Adipocyte (in vitro differentiated cells): ENCODE results near the gene PPP1R2B.

ENCODE experiments used
- DNase-seq: peaks from one replicate; pipeline ENCODE4 v3.0.0-alpha.2; 2015; ENCODE audit warnings: low read depth
- H3K27me3 ChIP-seq: replicated peaks from 2 replicates; pipeline ENCODE4 v1.7.0; 2013; ENCODE audit warnings: mild to moderate bottlenecking, low read length, moderate library complexity; ENCODE audit not compliant: control insufficient read depth, insufficient read depth
- H3K36me3 ChIP-seq: 2 replicates; pipeline ENCODE4 v1.7.0; 2013; ENCODE audit warnings: low read length, mild to moderate bottlenecking, moderate library complexity; ENCODE audit not compliant: control insufficient read depth, insufficient read depth, severe bottlenecking
- H3K4me1 ChIP-seq: 2 replicates; pipeline ENCODE4 v1.7.0; 2013; ENCODE audit warnings: mild to moderate bottlenecking, low read length, moderate library complexity; ENCODE audit not compliant: control insufficient read depth, insufficient read depth
- H3K4me3 ChIP-seq: 2 replicates; pipeline ENCODE4 v1.7.0; 2013; ENCODE audit warnings: mild to moderate bottlenecking, low read length, moderate library complexity
- H3K9ac ChIP-seq: 2 replicates; pipeline ENCODE4 v1.7.0; 2013; ENCODE audit warnings: mild to moderate bottlenecking, low read length, moderate library complexity
- H3K9me3 ChIP-seq: 2 replicates; pipeline ENCODE4 v1.7.0; 2013; ENCODE audit warnings: mild to moderate bottlenecking, low read length, moderate library complexity; ENCODE audit not compliant: control insufficient read depth

Gene PPP1R2B

GRCh38 chr5:156871212-156871611 is 21.1 kb downstream of the PPP1R2B start:
- DNase-seq = no peak
- Histone ChIP-seq H3K36me3 (no peaks in the 10 kb centered on the region), H3K4me3 (no peak overlapping the region)

GRCh38 chr5:156879665-156880285 is 29.7 kb downstream of the PPP1R2B start:
- no peak overlapping the region for H3K9ac ChIP-seq
- H3K9me3 ChIP-seq = no peaks in the 10 kb centered on the region
- H3K27me3 ChIP-seq = no peaks in the 10 kb centered on the region
- no peaks in the 10 kb centered on the region for H3K36me3 ChIP-seq
- no peak for DNase-seq
- H3K4me3 ChIP-seq = no peak overlapping the region
- no peaks in the 10 kb centered on the region for H3K4me1 ChIP-seq

More at GRCh38 chr5:156871212-156871611, 21.1 kb downstream of the PPP1R2B start:
- no peaks in the 10 kb centered on the region for H3K27me3 ChIP-seq
- no peaks in the 10 kb centered on the region for H3K4me1 ChIP-seq
- H3K9ac ChIP-seq = no peak overlapping the region
- H3K9me3 ChIP-seq = peaks cover 12% of the 10 kb centered on the region

- H3K27me3 ChIP-seq = no peaks in the 10 kb centered on the region
- H3K4me1 ChIP-seq = no peaks in the 10 kb centered on the region
- H3K9ac ChIP-seq = no peak overlapping the region
- no peak for DNase-seq
- no peak overlapping the region for H3K4me3 ChIP-seq
- no peaks in the 10 kb centered on the region for H3K9me3 ChIP-seq
- H3K36me3 ChIP-seq = no peaks in the 10 kb centered on the region
Measured at GRCh38 chr5:156883316-156883875, 33.3 kb downstream of the PPP1R2B start.

DNA sequence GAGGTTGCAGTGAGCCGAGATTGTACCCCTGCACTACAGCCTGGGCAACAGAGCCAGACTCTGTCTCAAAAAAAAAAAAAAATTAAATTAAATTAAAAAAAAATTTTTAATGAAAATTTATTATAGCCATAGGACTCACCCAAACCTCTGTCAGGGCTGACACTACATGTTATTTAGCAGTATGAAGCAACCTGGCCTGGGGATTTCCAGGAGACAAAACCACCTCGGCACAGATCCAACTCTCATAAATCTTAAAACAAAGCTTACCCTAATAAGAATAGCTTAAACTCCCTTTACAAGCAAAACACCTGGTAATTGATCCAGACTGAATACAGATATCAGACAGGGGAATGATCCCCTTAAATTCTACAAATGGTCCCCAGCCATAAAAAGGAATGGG is 38.4 kb downstream of the PPP1R2B start:
- Histone ChIP-seq H3K36me3 (no peaks in the 10 kb centered on the region), H3K9ac (no peak overlapping the region), H3K9me3 (no peaks in the 10 kb centered on the region), H3K27me3 (peaks cover 3% of the 10 kb centered on the region), H3K4me3 (no peak overlapping the region), H3K4me1 (no peaks in the 10 kb centered on the region)
- no peak for DNase-seq

DNA sequence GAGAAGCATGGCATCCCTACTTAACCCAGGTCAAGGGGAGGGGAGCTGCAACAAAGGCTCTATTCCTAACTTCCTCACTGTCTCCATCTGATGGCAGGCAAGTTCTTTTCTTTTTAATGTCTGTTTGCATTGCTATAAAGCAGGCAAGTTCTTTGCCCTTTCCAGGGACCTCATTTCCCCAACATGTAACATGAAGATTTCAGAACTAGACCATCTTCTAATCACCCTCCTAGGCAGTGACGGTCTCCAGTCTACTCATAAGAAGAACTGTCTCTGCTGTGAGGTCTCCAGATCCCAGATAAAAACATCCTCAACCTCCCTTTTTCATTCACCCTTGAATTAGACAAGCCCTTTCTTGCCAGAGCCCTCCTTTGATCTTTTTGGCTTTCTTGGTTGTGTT is 42.1 kb downstream of the PPP1R2B start:
- Histone ChIP-seq H3K9me3 (no peaks in the 10 kb centered on the region), H3K4me1 (no peaks in the 10 kb centered on the region), H3K27me3 (peaks cover 3% of the 10 kb centered on the region), H3K9ac (no peak overlapping the region), H3K4me3 (no peak overlapping the region), H3K36me3 (no peaks in the 10 kb centered on the region)
- DNase-seq = no peak

DNA sequence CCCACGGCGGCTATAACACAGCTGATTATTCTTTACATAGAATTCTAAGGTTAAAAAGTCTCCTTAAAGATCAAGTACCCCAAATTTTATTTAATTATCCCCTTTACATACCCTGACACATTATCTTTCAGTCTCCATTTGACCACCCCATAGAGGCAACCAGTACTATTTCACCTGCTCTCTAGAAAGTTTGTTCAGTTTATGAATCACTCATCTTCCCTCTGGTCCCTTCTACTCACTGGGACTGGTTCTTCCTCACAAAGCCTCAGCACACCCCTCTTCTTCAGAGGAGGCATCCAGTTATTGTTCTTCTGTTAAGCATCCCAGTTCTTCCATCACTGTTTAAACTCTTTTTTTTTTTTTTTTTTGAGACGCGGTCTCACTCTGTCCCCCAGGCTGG is 42.8 kb downstream of the PPP1R2B start:
- Histone ChIP-seq H3K27me3 (peaks cover 3% of the 10 kb centered on the region), H3K36me3 (no peaks in the 10 kb centered on the region), H3K9me3 (no peaks in the 10 kb centered on the region), H3K9ac (no peak overlapping the region), H3K4me3 (no peak overlapping the region), H3K4me1 (no peaks in the 10 kb centered on the region)
- DNase-seq = no peak

GRCh38 chr5:156893517-156893916 is 43.4 kb downstream of the PPP1R2B start:
- Histone ChIP-seq H3K36me3 (no peaks in the 10 kb centered on the region), H3K9ac (no peak overlapping the region), H3K4me1 (no peaks in the 10 kb centered on the region), H3K9me3 (no peaks in the 10 kb centered on the region), H3K27me3 (peaks cover 3% of the 10 kb centered on the region), H3K4me3 (no peak overlapping the region)
- no peak for DNase-seq

DNA sequence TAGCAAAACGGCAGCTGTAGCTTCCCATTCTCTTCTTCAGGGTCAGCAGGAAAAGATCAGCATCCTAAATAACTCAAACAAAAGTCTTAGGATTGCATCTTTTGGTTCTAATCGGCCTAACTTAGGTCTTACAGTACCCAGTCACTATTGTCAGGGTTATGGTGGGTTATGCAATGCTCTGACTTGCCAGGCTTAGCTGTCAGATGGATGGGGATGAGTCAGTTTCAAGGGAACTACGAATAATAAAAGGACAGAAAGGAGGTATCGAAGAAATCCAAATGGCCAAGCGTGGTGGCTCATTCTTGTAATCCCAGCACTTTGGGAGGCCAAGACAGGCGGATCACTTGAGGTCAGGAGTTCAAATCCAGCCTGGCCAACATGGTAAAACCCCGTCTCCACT is 46.5 kb downstream of the PPP1R2B start:
- no peaks in the 10 kb centered on the region for H3K9me3 ChIP-seq
- H3K27me3 ChIP-seq = no peaks in the 10 kb centered on the region
- H3K4me3 ChIP-seq = no peak overlapping the region
- H3K36me3 ChIP-seq = no peaks in the 10 kb centered on the region
- H3K9ac ChIP-seq = no peak overlapping the region
- no peaks in the 10 kb centered on the region for H3K4me1 ChIP-seq
- no peak for DNase-seq
